SK-N-SH treated with all-trans-retinoic acid at 6 μM for 48 hours (cell line): ENCODE results near the gene PHLDA3.

Experiments
- ATAC-seq: fragments of 200-7000 bp; cut with Tn5 transposase; 3 replicates; pipeline ENCODE4 v1.9.1; 2020; ENCODE audit warnings: mild to moderate bottlenecking, moderate library complexity
- ARNTL ChIP-seq: fragments of 450-650 bp; formaldehyde crosslinking; IDR thresholded peaks from 2 replicates; pipeline ENCODE4 v1.5.0; 2020; ENCODE audit warnings: low read depth, mild to moderate bottlenecking, moderate library complexity, borderline replicate concordance
- BACH2 ChIP-seq: fragments of 250-450 bp; sonication (Bioruptor Pico); IDR thresholded peaks from 2 replicates; pipeline ENCODE4 v1.9.0; 2021; ENCODE audit warnings: mild to moderate bottlenecking, borderline replicate concordance
- CREB5 ChIP-seq: fragments of 250-450 bp; sonication (Bioruptor Pico); IDR thresholded peaks from 2 replicates; pipeline ENCODE4 v1.5.1; 2020; ENCODE audit warnings: low read depth, mild to moderate bottlenecking, moderate library complexity
- CSDC2 ChIP-seq: fragments of 250-450 bp; sonication (Bioruptor Pico); IDR thresholded peaks from 2 replicates; pipeline ENCODE4 v1.5.0; 2020; ENCODE audit warnings: mild to moderate bottlenecking, moderate library complexity
- ESRRG ChIP-seq: fragments of 250-450 bp; sonication (Bioruptor Pico); IDR thresholded peaks from 2 replicates; pipeline ENCODE4 v1.6.1; 2021; ENCODE audit warnings: mild to moderate bottlenecking
- GLIS3 ChIP-seq: fragments of 250-450 bp; sonication (Bioruptor Pico); IDR thresholded peaks from 2 replicates; pipeline ENCODE4 v1.5.0; 2020; ENCODE audit warnings: mild to moderate bottlenecking, moderate library complexity
- ISL1 ChIP-seq: fragments of 250-450 bp; sonication (Bioruptor Pico); IDR thresholded peaks from 2 replicates; pipeline ENCODE4 v2.1.2; 2022; ENCODE audit warnings: mild to moderate bottlenecking, moderate library complexity
- OSR1 ChIP-seq: fragments of 250-450 bp; sonication (Bioruptor Pico); IDR thresholded peaks from 2 replicates; pipeline ENCODE4 v1.8.0; 2022; ENCODE audit warnings: moderate library complexity, mild to moderate bottlenecking, inconsistent platforms
- PATZ1 ChIP-seq: fragments of 250-450 bp; sonication (Bioruptor Pico); IDR thresholded peaks from 2 replicates; pipeline ENCODE4 v1.8.0; 2020; ENCODE audit warnings: mild to moderate bottlenecking, moderate library complexity, borderline replicate concordance
- POU6F1 ChIP-seq: fragments of 250-450 bp; sonication (Bioruptor Pico); IDR thresholded peaks from 2 replicates; pipeline ENCODE4 v1.8.0; 2021; ENCODE audit warnings: low read depth, mild to moderate bottlenecking, moderate library complexity, borderline replicate concordance
- PPARA ChIP-seq: fragments of 250-450 bp; sonication (Bioruptor Pico); IDR thresholded peaks from 2 replicates; pipeline ENCODE4 v1.5.0; 2020; ENCODE audit warnings: mild to moderate bottlenecking, borderline replicate concordance
- RARB ChIP-seq: fragments of 250-450 bp; sonication (Bioruptor Pico); IDR thresholded peaks from 2 replicates; pipeline ENCODE4 v1.8.0; 2021; ENCODE audit warnings: mild to moderate bottlenecking, moderate library complexity
- SNAI2 ChIP-seq: fragments of 250-450 bp; sonication (Bioruptor Pico); IDR thresholded peaks from 2 replicates; pipeline ENCODE4 v1.5.0; 2020; ENCODE audit warnings: mild to moderate bottlenecking, moderate library complexity
- TCF4 ChIP-seq: fragments of 250-450 bp; sonication (Bioruptor Pico); IDR thresholded peaks from 2 replicates; pipeline ENCODE4 v1.8.0; 2021; ENCODE audit warnings: mild to moderate bottlenecking, moderate library complexity, borderline replicate concordance
- TOX ChIP-seq: fragments of 250-450 bp; sonication (Bioruptor Pico); IDR thresholded peaks from 2 replicates; pipeline ENCODE4 v1.8.0; 2021; ENCODE audit warnings: mild to moderate bottlenecking, moderate library complexity, borderline replicate concordance
- TSHZ2 ChIP-seq: fragments of 250-450 bp; sonication (Bioruptor Pico); IDR thresholded peaks from 2 replicates; pipeline ENCODE4 v1.5.0; 2020; ENCODE audit warnings: mild to moderate bottlenecking, moderate library complexity
- ZC3H10 ChIP-seq: fragments of 250-450 bp; sonication (Bioruptor Pico); IDR thresholded peaks from 2 replicates; pipeline ENCODE4 v1.5.1; 2021; ENCODE audit warnings: mild to moderate bottlenecking, moderate library complexity
- ZFP3 ChIP-seq: fragments of 250-450 bp; sonication (Bioruptor Pico); IDR thresholded peaks from 2 replicates; pipeline ENCODE4 v1.5.0; 2020; ENCODE audit warnings: mild to moderate bottlenecking, moderate library complexity
- ZFP30 ChIP-seq: fragments of 450-650 bp; formaldehyde crosslinking; IDR thresholded peaks from 2 replicates; pipeline ENCODE4 v1.5.0; 2022; ENCODE audit warnings: mild to moderate bottlenecking, moderate library complexity
- ZNF565 ChIP-seq: fragments of 450-650 bp; formaldehyde crosslinking; conservative IDR thresholded peaks from 2 replicates; pipeline ENCODE4 v1.5.0; 2020; ENCODE audit warnings: low read depth, mild to moderate bottlenecking, moderate library complexity
- ZNF70 ChIP-seq: fragments of 450-650 bp; formaldehyde crosslinking; IDR thresholded peaks from 2 replicates; pipeline ENCODE4 v1.5.0; 2020; ENCODE audit warnings: mild to moderate bottlenecking, moderate library complexity
- ZNF8 ChIP-seq: fragments of 450-650 bp; formaldehyde crosslinking; IDR thresholded peaks from 2 replicates; pipeline ENCODE4 v1.5.0; 2020; ENCODE audit warnings: mild to moderate bottlenecking, moderate library complexity

PHLDA3 gene

GRCh38 chr1:201497935-201498509 lies 29.0 kb upstream of the PHLDA3 start (continued):
- no peak for TF ChIP-seq POU6F1 (CRISPR knock-in tag)
- TF ChIP-seq, all 23 proteins: peak for 0

GRCh38 chr1:201496296-201496690 lies 27.3 kb upstream of the PHLDA3 start:
- TF ChIP-seq ZNF565 (CRISPR knock-in tag) (no peak), TCF4 (CRISPR knock-in tag) (no peak), PATZ1 (CRISPR knock-in tag) (no peak), CSDC2 (no peak), GLIS3 (CRISPR knock-in tag) (no peak), SNAI2 (no peak), ZNF70 (CRISPR knock-in tag) (no peak), OSR1 (CRISPR knock-in tag) (no peak), BACH2 (CRISPR knock-in tag) (no peak), ZFP3 (no peak), ARNTL (CRISPR knock-in tag) (no peak), ZFP30 (no peak), TSHZ2 (CRISPR knock-in tag) (no peak), TOX (no peak), CREB5 (CRISPR knock-in tag) (no peak), PPARA (CRISPR knock-in tag) (no peak), ESRRG (CRISPR knock-in tag) (no peak), ISL1 (CRISPR knock-in tag) (no peak), RARB (CRISPR knock-in tag) (no peak)
- no peak for ATAC-seq

GRCh38 chr1:201495551-201496295 lies 26.7 kb upstream of the PHLDA3 start:
- TF ChIP-seq TCF4 (CRISPR knock-in tag) (no peak), ZNF8 (no peak), SNAI2 (no peak), OSR1 (CRISPR knock-in tag) (no peak), RARB (CRISPR knock-in tag) (no peak), ISL1 (CRISPR knock-in tag) (no peak), ZC3H10 (CRISPR knock-in tag) (no peak), ZFP3 (no peak), GLIS3 (CRISPR knock-in tag) (no peak), CSDC2 (no peak), BACH2 (CRISPR knock-in tag) (no peak), ESRRG (CRISPR knock-in tag) (no peak), TOX (no peak)
- TF ChIP-seq, all 23 proteins: peak for 0
- no peak for ATAC-seq
